Measurements from ENCODE around the gene CALHM3.
A peak's percentile ranks its signal among the peaks of the same experiment; 100 is the strongest.
"Not testable (repeated sequence)": the region's sequence is repeated elsewhere in the genome, so short reads cannot be mapped to it uniquely, and the experiment has no call there.

CALHM3 gene

GRCh38 chr10:103506061-103506460 is 27.0 kb upstream of the CALHM3 start:
- no peak for TF ChIP-seq TCF4 (CRISPR knock-in tag; IDR thresholded peaks at IDR 0.05; ENCODE audit: borderline replicate concordance)
- TF ChIP-seq, protein P1, sequence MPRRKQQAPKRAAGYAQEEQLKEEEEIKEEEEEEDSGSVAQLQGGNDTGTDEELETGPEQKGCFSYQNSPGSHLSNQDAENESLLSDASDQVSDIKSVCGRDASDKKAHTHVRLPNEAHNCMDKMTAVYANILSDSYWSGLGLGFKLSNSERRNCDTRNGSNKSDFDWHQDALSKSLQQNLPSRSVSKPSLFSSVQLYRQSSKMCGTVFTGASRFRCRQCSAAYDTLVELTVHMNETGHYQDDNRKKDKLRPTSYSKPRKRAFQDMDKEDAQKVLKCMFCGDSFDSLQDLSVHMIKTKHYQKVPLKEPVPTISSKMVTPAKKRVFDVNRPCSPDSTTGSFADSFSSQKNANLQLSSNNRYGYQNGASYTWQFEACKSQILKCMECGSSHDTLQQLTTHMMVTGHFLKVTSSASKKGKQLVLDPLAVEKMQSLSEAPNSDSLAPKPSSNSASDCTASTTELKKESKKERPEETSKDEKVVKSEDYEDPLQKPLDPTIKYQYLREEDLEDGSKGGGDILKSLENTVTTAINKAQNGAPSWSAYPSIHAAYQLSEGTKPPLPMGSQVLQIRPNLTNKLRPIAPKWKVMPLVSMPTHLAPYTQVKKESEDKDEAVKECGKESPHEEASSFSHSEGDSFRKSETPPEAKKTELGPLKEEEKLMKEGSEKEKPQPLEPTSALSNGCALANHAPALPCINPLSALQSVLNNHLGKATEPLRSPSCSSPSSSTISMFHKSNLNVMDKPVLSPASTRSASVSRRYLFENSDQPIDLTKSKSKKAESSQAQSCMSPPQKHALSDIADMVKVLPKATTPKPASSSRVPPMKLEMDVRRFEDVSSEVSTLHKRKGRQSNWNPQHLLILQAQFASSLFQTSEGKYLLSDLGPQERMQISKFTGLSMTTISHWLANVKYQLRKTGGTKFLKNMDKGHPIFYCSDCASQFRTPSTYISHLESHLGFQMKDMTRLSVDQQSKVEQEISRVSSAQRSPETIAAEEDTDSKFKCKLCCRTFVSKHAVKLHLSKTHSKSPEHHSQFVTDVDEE (CRISPR knock-in tag; IDR thresholded peaks at IDR 0.05), result no peak
- TF ChIP-seq PPARA (CRISPR knock-in tag; IDR thresholded peaks at IDR 0.05; ENCODE audit: borderline replicate concordance), result no peak
- TF ChIP-seq CSRNP3 (CRISPR knock-in tag; IDR thresholded peaks at IDR 0.05), result no peak
- no peak for TF ChIP-seq OSR1 (CRISPR knock-in tag; IDR thresholded peaks at IDR 0.05)
- TF ChIP-seq ZFP3 (CRISPR knock-in tag; IDR thresholded peaks at IDR 0.05), result no peak
- no peak for TF ChIP-seq ESRRG (CRISPR knock-in tag; IDR thresholded peaks at IDR 0.05)
- no peak for TF ChIP-seq ZNF8 (CRISPR knock-in tag; IDR thresholded peaks at IDR 0.05)
- no peak for ATAC-seq

- peak; percentile 83 for ATAC-seq
These were observed 25.2 kb upstream of the CALHM3 start for GRCh38 chr10:103504181-103504783.

DNA sequence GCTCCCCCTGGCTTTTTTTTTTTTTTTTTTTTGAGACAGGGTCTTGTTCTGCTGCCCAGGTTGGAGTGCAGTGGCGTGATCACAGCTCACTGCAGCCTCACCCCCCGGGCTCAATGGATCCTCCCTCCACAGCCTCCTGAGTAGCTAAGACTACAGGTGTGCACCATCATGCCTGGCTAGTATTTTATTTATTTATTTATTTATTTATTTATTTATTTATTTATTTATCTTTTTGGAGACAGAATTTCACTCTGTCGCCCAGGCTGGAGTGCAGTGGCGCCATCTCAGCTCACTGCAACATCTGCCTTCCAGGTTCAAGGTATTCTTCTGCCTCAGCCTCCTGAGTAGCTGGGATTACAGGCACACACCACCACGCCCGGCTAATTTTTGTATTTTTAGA is 24.7 kb upstream of the CALHM3 start:
- ATAC-seq, result not testable (repeated sequence)

More at GRCh38 chr10:103504181-103504783, 25.2 kb upstream of the CALHM3 start:
- TF ChIP-seq TOX (CRISPR knock-in tag; IDR thresholded peaks at IDR 0.05; ENCODE audit: borderline replicate concordance) (0 out of 2 replicates have a peak, but pooled peaks have one; percentile 56), PPARA (CRISPR knock-in tag; IDR thresholded peaks at IDR 0.05; ENCODE audit: borderline replicate concordance) (no peak), PATZ1 (CRISPR knock-in tag; IDR thresholded peaks at IDR 0.05; ENCODE audit: borderline replicate concordance) (peak; percentile 71; the same call in 1 of the 2 replicates), ISL1 (CRISPR knock-in tag; IDR thresholded peaks at IDR 0.05) (peak; percentile 57)

- peak; percentile 32 for ATAC-seq
These were observed 24.0 kb upstream of the CALHM3 start for GRCh38 chr10:103502849-103503660.

GRCh38 chr10:103501186-103501585 is 22.1 kb upstream of the CALHM3 start:
- TF ChIP-seq CSDC2 (CRISPR knock-in tag; IDR thresholded peaks at IDR 0.05), result no peak
- no peak for TF ChIP-seq ZFP3 (CRISPR knock-in tag; IDR thresholded peaks at IDR 0.05)
- TF ChIP-seq ESRRG (CRISPR knock-in tag; IDR thresholded peaks at IDR 0.05), result no peak
- no peak for TF ChIP-seq GLIS3 (CRISPR knock-in tag; IDR thresholded peaks at IDR 0.05)
- TF ChIP-seq ZNF70 (CRISPR knock-in tag; IDR thresholded peaks at IDR 0.05), result no peak
- no peak for TF ChIP-seq TCF4 (CRISPR knock-in tag; IDR thresholded peaks at IDR 0.05; ENCODE audit: borderline replicate concordance)
- no peak for TF ChIP-seq TOX (CRISPR knock-in tag; IDR thresholded peaks at IDR 0.05; ENCODE audit: borderline replicate concordance)
- TF ChIP-seq PATZ1 (CRISPR knock-in tag; IDR thresholded peaks at IDR 0.05; ENCODE audit: borderline replicate concordance), result no peak
- TF ChIP-seq OSR1 (CRISPR knock-in tag; IDR thresholded peaks at IDR 0.05), result no peak
- no peak for TF ChIP-seq ZC3H10 (CRISPR knock-in tag; IDR thresholded peaks at IDR 0.05)
- no peak for ATAC-seq

More at GRCh38 chr10:103502849-103503660, 24.0 kb upstream of the CALHM3 start:
- TF ChIP-seq TCF4 (CRISPR knock-in tag; IDR thresholded peaks at IDR 0.05; ENCODE audit: borderline replicate concordance) (peak; percentile 47; the same call in 1 of the 2 replicates), ESRRG (CRISPR knock-in tag; IDR thresholded peaks at IDR 0.05) (no peak)
